Measurements from ENCODE around the gene NR3C2.

- TF ChIP-seq POLR2A (IDR thresholded peaks at IDR 0.05; ENCODE audit: borderline replicate concordance, extremely low read depth, insufficient read depth, insufficient read length) (no peak), JUND (IDR thresholded peaks at IDR 0.05) (no peak), ZNF274 (IDR thresholded peaks at IDR 0.05; ENCODE audit: low read depth, low read length) (no peak)
Measured at GRCh38 chr4:148112231-148112982, 329.8 kb downstream of the NR3C2 start.
